GM19467 (cell line): ENCODE data around the gene TIMD4.

Source experiments
- ATAC-seq: cut with Tn5 transposase; IDR thresholded peaks from one replicate; pipeline ENCODE4 v1.9.1; 2021; ENCODE audit warnings: mild to moderate bottlenecking, moderate library complexity; ENCODE audit not compliant: unreplicated experiment

Gene TIMD4

DNA sequence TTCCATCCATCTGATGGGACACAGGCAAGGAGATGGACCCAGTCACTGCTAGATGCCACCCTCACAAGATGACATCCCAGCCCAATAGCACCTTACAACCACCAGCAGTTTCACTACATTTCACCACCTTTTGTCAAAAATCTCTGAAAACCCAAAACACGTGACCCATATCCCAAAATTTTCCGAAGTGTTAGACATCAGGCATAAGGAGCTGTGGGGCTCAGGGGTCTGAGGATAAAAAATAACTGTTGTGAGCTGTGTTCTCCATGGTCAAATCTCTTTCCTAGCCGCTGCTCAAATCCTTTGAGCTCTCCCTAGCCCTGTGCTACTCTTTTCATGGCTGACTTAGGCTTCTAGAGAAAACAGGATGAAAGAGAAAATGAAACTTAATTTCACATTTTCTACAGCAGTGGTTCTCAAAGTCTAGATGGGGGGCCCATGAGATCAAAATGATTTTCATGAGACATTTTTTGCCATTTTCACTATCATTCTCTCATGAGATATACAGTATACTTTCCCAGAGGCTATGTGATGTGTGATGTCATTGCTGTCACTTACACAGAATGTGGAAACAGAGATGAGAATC lies 40.7 kb downstream of the TIMD4 start:
- ATAC-seq: peak; percentile 34

DNA sequence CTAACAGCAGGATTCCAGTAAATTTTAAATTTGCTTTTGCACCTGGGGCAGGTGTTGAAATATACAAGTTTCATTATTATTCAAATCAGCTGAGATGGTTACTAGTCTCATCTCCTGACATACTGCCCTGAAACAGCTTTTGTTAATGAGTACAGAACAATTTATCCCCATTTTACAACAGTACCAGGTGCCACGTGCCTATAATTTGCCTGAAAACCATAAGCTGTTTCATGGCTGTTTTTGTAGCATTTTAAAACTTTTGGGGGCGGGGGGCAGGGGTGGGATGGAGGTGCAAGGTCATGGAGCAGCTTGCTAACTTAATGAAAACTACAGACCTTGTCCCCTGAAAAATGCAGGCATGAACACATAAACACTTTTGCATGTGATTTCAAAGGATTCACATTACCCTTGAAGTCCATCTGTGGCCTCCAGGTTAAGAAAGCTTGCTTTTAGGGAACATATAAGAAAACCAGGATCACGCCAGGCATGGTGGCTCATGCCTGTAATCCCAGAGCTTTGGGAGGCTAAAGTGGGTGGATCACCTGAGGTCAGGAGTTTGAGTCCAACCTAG lies 42.1 kb downstream of the TIMD4 start:
- peak; percentile 55 for ATAC-seq

- ATAC-seq: peak; percentile 45
Observed at GRCh38 chr5:156920042-156920860, 42.8 kb downstream of the TIMD4 start.

- no peak for ATAC-seq
Observed at GRCh38 chr5:156918311-156918845, 44.6 kb downstream of the TIMD4 start.

DNA sequence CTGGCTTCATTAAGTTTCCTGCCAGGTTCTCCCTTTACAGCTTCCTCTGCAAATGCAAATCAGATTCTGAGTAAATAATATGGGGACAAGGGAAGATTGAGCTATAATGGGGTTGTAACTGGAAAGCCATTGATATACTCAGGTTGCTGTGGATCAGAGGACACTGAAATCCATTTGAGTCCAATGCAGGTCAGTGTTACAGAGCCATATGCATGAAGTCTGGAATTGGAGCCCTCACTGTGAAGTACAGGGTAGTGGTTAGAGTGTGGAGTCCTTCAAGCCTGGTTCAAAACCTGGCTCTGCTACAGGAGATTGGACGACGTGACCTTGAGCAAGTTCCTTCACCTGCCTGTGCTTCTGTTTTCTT lies 48.7 kb downstream of the TIMD4 start:
- ATAC-seq: peak; percentile 0

- peak; percentile 87 for ATAC-seq
Observed at GRCh38 chr5:156913719-156914370, 49.2 kb downstream of the TIMD4 start.

- no peak for ATAC-seq
Observed at GRCh38 chr5:156913355-156913718, 49.7 kb downstream of the TIMD4 start.

GRCh38 chr5:156912869-156913268 lies 50.2 kb downstream of the TIMD4 start:
- no peak for ATAC-seq

DNA sequence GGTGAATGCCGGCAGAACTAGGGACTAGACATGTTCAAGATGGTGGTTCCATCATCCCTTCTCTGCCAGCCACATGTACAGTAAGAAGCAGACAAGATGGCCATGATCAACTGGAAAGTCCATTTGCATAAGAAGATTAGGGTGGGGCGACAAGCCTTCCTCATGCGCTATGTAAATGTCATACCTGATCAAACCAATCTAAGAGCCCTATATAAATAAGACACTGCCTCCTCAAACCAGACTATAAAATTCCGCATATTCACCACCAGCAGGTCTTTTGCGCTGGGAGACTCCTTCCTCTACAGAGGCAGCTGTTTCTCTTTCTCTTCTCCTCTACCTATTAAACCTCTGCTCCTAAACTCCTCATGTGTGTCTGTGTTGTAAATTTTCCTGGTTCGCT lies 53.8 kb downstream of the TIMD4 start:
- no peak for ATAC-seq

- ATAC-seq: no peak
Observed at GRCh38 chr5:156907667-156908066, 55.4 kb downstream of the TIMD4 start.

GRCh38 chr5:156906807-156907206 lies 56.2 kb downstream of the TIMD4 start:
- no peak for ATAC-seq

GRCh38 chr5:156896546-156896945 lies 66.5 kb downstream of the TIMD4 start:
- ATAC-seq: no peak

DNA sequence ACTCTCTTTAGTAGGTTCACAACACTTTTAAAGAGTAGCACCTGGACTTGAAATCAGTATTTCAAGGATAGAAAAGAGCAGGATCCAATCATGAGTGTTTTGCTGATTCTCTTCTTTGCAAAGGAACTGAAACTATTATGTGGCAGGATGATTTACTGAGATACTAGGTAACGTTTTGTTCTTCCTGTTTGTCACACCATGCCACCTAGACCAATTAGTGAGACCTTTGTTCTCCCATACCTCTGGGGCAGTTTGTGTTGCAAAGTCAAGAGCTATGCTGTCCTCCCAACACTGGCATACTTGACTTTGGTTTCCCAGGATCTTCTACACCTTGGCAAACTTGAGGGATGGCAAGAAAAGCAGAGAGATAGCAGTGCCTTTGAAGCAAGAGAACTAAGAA lies 69.5 kb downstream of the TIMD4 start:
- peak; percentile 77 for ATAC-seq

DNA sequence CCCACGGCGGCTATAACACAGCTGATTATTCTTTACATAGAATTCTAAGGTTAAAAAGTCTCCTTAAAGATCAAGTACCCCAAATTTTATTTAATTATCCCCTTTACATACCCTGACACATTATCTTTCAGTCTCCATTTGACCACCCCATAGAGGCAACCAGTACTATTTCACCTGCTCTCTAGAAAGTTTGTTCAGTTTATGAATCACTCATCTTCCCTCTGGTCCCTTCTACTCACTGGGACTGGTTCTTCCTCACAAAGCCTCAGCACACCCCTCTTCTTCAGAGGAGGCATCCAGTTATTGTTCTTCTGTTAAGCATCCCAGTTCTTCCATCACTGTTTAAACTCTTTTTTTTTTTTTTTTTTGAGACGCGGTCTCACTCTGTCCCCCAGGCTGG lies 70.2 kb downstream of the TIMD4 start:
- no peak for ATAC-seq

DNA sequence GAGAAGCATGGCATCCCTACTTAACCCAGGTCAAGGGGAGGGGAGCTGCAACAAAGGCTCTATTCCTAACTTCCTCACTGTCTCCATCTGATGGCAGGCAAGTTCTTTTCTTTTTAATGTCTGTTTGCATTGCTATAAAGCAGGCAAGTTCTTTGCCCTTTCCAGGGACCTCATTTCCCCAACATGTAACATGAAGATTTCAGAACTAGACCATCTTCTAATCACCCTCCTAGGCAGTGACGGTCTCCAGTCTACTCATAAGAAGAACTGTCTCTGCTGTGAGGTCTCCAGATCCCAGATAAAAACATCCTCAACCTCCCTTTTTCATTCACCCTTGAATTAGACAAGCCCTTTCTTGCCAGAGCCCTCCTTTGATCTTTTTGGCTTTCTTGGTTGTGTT lies 70.8 kb downstream of the TIMD4 start:
- ATAC-seq: no peak

GRCh38 chr5:156888520-156888919 lies 74.5 kb downstream of the TIMD4 start:
- ATAC-seq: no peak

GRCh38 chr5:156883316-156883875 lies 79.6 kb downstream of the TIMD4 start:
- no peak for ATAC-seq

GRCh38 chr5:156879665-156880285 lies 83.3 kb downstream of the TIMD4 start:
- ATAC-seq: peak; percentile 87

- no peak for ATAC-seq
Observed at GRCh38 chr5:156871212-156871611, 91.8 kb downstream of the TIMD4 start.

DNA sequence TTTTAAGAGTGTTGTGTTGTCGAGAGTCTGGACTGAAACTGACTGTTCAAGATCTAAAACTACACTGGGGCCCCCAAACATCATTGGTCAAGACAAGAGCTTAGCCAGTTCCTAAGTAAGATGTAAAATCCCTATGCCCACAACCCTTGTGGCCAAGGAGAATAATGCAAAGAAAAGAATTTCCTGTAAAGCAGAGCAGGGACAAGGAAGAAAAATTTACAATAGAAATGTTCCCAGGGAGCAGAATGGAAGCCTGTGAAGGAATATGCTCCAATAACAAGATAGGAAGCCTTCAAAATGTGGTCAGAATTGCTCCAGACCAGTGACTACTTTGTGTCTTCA lies 92.6 kb downstream of the TIMD4 start:
- ATAC-seq: no peak
